IMR-90 (cell line): ENCODE data around the gene TOMM20.

ENCODE experiments used
- BHLHE40 ChIP-seq: fragments of 150-350 bp; IDR thresholded peaks from 2 replicates; pipeline ENCODE4 v1.6.1; 2016; ENCODE audit warnings: mild to moderate bottlenecking, low read depth, low read length
- CEBPB ChIP-seq: IDR thresholded peaks from 2 replicates; pipeline ENCODE4 v1.6.1; 2012; ENCODE audit warnings: low read depth, low read length, improper control_type of control experiment
- CTCF ChIP-seq: conservative IDR thresholded peaks from 2 replicates; pipeline ENCODE4 v1.5.1; 2012; ENCODE audit warnings: mild to moderate bottlenecking, low read depth, low read length, improper control_type of control experiment
- ELK1 ChIP-seq: fragments of 150-350 bp; IDR thresholded peaks from 2 replicates; pipeline ENCODE4 v1.6.1; 2016; ENCODE audit warnings: low read depth, mild to moderate bottlenecking, low read length, moderate library complexity, borderline replicate concordance
- FOS ChIP-seq: fragments of 150-350 bp; IDR thresholded peaks from 2 replicates; pipeline ENCODE4 v1.6.1; 2016; ENCODE audit warnings: low read depth, low read length
- MAFK ChIP-seq: IDR thresholded peaks from 2 replicates; pipeline ENCODE4 v1.6.1; 2012; ENCODE audit warnings: low read depth, low read length, improper control_type of control experiment
- MAZ ChIP-seq: IDR thresholded peaks from 2 replicates; pipeline ENCODE4 v1.6.1; 2012; ENCODE audit warnings: low read depth, mild to moderate bottlenecking, low read length, improper control_type of control experiment, moderate library complexity, borderline replicate concordance
- MXI1 ChIP-seq: IDR thresholded peaks from 2 replicates; pipeline ENCODE4 v1.6.1; 2012; ENCODE audit warnings: low read depth, mild to moderate bottlenecking, low read length, moderate library complexity, borderline replicate concordance
- POLR2A ChIP-seq: IDR thresholded peaks from 2 replicates; pipeline ENCODE4 v1.6.1; 2012; ENCODE audit warnings: mild to moderate bottlenecking, low read depth, low read length
- RAD21 ChIP-seq: IDR thresholded peaks from 2 replicates; pipeline ENCODE4 v1.6.1; 2012; ENCODE audit warnings: low read length, improper control_type of control experiment
- RFX5 ChIP-seq: IDR thresholded peaks from 2 replicates; pipeline ENCODE4 v1.8.0; 2012; ENCODE audit warnings: low read depth, mild to moderate bottlenecking, low read length, moderate library complexity
- SMC3 ChIP-seq: fragments of 150-350 bp; IDR thresholded peaks from 2 replicates; pipeline ENCODE4 v1.6.1; 2016; ENCODE audit warnings: low read depth, mild to moderate bottlenecking, antibody characterized with exemption, low read length, moderate library complexity

GRCh38 chr1:235108876-235109275, 19.8 kb downstream of the TOMM20 start:
- TF ChIP-seq POLR2A = no peak
- TF ChIP-seq ELK1 = no peak
- no peak for TF ChIP-seq SMC3
- no peak for TF ChIP-seq CTCF
- no peak for TF ChIP-seq MAFK
- no peak for TF ChIP-seq CEBPB
- TF ChIP-seq MAZ = no peak
- TF ChIP-seq FOS = no peak
- TF ChIP-seq MXI1 = no peak
- TF ChIP-seq RAD21 = no peak
- no peak for TF ChIP-seq RFX5
- TF ChIP-seq BHLHE40 = no peak
